Urothelium cell line (cell line): ENCODE results near the gene EGFL7.
A peak's percentile ranks its signal among the peaks of the same experiment; 100 is the strongest.

Experiments used
- DNase-seq: peaks from one replicate; pipeline ENCODE4 v3.0.0; 2011; ENCODE audit warnings: low spot score, mixed read lengths
- FAIRE-seq: peaks from 2 replicates; lab custom pipeline; 2011; peaks lifted over from hg19 to GRCh38; lab: Jason Lieb, UNC

EGFL7 gene

DNA sequence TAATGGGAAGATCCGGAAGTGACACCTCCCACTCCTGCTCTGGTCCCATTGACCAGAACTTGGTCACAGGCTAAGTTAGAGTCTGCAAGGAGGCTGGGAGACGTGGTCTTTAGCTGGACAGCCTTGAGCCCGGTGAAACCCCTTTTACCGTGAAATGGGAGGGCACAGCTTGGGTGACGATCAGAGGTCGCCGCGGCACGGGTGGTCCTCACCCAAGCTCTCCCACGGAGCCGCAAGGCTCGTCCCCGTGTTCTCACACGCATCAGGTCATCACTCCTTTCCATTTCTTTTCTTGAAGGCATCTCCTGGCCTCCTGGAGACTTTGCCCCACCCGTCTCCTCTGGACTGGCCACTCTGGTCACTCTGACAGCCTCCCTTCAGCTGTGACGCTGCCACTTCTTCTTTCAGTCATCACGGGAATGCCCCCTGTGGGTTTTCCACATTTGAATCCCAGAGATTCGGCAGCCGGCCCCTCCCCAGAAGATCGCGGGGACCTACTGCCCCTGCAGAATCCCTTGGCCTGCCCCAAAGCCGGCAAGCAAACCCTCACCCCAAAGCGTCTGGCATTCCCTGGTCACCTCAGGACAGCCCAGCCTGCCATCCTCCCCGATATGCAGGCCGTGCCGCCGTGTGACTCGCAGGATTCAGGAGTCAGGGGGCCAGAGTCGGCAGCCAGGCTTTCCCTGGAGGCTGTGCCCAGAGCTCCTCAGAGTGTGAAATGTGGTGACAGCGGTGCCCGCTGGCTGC is 18.9 kb upstream of the EGFL7 start:
- FAIRE-seq (no peak), DNase-seq (no peak)

DNA sequence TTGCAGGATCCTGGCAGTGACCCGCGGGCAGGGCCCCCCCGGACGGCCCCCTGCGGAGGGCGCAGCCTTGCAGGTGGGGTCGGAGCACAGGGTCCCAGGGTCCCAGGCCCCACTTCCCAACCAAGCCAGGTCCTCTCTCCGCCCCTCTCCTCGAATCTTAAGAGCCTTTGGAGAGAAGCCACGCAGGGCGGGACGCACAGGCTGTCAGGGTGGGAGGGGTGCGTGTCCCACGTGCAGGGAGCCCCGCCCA is 18.4 kb upstream of the EGFL7 start:
- FAIRE-seq (no peak), DNase-seq (no peak)

DNA sequence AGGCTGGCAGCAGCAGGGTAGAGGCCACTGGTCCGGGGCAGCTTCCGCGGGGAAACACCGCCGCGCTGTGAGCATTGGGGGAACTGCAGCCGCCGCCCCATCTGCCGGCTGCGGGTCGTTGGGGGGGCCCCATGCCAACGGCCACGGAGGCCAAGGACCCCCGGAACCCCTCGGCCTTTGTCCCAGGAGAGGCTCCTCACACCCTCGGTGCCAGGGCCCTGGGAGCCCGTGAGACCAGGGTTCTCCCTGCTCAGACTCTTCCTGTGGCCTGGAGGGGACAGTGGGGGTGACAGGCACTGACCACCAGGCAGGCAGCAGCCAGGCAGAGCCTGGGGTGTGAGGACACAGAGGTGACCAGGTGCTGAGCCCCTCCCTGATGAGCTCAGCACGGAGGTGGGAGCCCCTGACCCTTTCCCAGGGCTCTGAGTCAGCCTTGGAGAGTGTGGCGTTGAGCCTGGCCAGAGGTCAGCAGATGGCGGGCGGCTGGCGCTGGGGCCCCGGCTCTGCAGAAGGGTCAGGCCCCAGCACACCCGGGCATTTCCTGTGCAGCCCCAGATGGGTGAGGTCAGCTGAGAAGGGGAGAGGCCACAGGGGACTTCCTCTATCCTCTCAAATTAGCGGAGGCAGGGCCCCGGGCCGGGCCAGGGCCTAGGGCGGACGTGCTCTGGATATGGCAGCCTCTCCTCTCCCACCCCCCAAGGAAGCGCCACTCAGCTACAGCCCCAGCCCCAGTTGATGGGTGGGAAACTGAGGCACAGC is 17.9 kb upstream of the EGFL7 start:
- DNase-seq (peak; percentile 89), FAIRE-seq (no peak)

DNA sequence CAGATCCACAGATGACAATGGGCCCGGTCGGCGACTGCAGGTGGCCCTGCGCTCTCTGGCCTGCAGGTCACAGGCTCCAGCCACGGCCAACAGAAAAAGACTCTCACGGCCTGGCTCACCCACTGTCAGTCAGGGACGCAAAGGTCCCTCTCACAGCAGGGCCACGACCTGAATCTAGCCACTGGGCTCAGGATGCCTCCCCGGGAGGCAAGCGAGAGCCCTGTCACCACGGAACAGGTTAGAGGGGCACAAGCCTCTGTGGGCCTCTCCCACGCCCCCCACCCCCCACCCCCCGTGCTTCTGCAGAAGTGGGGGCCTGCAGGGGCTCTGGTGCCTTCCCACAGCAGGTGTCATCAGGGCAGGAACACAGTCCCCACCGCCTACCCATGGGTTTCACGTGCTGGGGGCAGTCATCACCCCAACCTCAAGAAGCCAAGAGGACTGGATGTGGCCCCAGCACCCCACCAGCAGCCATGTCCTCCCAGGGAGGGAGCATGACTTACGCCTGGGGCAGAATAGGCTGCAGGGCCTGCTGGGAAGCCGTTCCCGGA is 17.3 kb upstream of the EGFL7 start:
- DNase-seq (no peak), FAIRE-seq (no peak)

GRCh38 chr9:136645903-136646754 is 16.6 kb upstream of the EGFL7 start:
- no peak for FAIRE-seq
- DNase-seq = no peak

DNA sequence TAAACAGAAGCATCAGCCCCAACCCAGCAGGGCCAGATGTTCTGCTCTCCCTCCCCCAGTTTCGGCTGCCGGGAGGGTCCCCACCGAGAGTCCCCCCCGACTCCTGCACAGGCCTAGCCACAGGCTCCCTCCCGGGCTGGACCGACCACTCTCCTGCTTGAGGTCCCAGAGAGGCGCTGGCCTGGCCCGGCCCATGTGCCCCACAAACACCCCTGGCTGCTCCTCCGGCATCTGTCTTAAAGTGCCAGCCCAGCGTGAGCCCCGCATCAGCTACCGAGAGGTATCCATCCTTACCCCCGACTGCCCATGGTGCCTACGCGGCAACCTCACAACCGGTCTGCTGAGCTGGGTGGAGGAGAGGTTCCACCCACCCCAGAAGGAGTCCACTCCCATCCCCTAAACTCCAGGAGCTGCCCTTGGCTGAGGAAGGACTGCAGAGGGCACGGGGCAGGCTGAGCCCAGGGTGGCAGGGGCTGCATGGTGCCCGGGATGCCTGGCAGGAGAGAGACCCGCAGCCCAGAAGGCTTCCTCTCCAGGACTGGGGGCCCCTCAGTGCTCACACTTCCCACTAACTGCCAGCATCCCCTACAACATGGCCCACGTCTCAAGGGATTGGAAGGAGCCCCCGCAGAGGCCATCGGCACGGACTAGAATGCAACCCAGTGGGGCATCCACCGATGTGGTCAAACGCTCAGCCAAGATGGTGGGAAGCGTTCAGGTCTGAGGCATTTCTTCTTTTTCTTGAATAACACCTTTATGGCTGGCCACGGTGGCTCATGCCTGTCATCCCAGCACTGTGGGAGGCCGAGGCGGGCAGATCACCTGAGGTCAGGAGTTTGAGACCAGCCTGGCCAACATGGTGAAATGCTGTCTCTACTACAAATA is 15.6 kb upstream of the EGFL7 start:
- DNase-seq (no peak), FAIRE-seq (no peak)

DNA sequence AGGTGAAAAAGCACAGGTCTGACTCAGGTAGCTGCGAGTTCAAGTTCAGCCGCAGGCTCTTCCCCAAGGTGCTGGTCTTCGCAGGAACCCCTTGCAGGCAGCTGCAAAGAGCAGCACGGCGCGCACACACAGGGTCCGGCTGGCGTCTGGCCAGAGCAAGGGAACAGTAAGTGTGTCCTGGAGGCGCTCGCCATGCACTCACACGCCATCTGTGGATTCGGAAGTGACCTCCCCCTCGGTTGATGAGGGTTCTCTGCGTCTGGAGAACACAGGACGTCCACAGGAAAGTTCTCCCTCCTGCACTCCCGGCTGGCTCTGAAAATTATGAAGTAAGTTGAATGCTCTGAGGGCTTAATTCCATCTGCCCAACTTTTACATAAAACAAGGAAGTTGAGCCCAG is 14.0 kb upstream of the EGFL7 start:
- FAIRE-seq (no peak), DNase-seq (no peak)

GRCh38 chr9:136650021-136650420 is 12.7 kb upstream of the EGFL7 start:
- no peak for DNase-seq

DNA sequence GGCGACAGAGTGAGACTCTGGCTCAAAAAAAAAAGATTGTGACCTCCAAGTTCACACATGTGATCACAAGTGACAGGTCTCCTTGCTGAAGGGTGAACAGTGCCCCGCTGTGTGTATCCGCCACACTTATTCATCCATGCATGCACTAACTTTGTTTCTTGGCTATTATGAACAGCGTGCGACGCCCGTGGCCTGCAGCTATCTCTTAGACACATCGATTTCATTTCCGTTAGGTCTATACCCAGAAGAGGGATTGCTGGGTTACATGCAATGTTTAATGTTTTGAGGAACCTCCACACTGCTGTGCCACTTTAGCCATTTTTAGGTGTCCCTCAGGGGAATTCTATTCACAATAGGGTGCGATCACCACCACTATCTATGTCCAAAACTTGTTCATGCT is 12.1 kb upstream of the EGFL7 start:
- no peak for DNase-seq
- no peak for FAIRE-seq

More at GRCh38 chr9:136650021-136650420, 12.7 kb upstream of the EGFL7 start:
- no peak for FAIRE-seq

GRCh38 chr9:136651860-136652259 is 10.9 kb upstream of the EGFL7 start:
- no peak for FAIRE-seq
- DNase-seq = no peak

DNA sequence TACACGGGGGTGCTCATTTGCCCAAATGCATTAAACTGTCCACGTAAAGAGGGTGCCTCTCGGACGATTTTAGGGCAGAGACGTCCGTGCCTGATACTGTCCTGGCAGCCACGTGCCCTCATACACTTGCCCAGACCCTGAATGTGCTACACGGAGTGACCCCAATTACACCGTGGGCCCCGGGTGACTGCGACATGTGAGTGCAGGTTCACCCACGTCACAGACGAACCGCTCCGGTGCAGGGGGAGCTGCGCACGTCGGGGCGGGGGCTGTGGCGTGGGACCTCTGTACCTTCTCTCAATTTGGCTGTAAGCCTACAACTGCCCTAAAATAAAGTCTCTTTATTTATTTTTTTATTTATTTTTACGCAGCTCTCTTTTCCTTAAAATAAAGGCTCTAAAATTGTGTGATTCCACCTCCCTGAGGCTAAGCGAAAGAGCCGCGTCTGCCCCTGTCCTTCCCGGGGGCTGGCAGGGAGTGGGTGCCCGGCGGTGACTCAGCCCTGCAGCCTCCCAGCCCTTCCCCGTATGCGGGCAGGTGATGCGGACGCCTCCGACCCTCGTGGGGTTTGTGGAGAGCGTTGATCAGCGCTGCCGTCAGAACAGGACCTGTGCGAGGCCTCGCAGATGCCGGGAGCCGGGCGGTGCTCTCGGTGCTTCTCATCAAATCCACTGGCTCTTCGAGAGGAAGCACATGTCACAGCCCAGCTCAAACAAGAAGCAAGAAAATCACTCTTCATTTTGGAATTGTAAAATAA is 9.2 kb upstream of the EGFL7 start:
- DNase-seq (no peak), FAIRE-seq (no peak)

- no peak for DNase-seq
- FAIRE-seq = no peak
These were observed 7.7 kb upstream of the EGFL7 start for GRCh38 chr9:136654820-136655535.

DNA sequence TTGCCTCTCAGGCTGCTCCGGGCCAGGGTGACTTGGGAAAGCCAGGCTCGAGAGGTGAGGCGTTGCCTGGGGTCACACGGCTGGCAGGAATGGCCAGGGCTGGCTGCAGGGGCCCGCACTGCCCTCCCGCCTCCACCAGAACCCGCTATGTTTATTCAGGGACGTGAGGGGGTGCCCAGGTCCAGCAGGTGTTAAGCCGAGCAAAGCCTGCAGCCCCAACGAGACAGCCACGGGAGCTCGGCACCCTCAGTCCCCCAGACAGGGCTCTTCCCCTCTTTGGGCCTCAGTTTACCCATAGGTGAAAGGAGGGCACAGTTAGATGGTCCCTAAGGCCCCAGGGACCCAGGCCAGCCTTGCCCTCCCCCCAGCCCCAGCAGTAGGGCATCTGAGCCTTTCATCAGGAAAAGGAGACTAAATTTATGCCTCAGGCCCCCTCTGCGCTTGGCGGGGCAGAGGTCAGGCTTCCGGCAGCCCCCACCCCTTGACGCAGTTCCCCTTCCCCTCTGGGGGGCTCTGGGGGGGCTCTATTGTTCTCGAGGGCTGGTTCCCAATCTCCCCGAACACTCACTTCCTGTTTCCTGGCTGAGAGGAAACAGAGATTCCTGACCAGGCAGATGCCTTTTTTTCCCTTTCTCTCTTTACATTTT is 7.1 kb upstream of the EGFL7 start:
- DNase-seq (no peak), FAIRE-seq (no peak)

DNA sequence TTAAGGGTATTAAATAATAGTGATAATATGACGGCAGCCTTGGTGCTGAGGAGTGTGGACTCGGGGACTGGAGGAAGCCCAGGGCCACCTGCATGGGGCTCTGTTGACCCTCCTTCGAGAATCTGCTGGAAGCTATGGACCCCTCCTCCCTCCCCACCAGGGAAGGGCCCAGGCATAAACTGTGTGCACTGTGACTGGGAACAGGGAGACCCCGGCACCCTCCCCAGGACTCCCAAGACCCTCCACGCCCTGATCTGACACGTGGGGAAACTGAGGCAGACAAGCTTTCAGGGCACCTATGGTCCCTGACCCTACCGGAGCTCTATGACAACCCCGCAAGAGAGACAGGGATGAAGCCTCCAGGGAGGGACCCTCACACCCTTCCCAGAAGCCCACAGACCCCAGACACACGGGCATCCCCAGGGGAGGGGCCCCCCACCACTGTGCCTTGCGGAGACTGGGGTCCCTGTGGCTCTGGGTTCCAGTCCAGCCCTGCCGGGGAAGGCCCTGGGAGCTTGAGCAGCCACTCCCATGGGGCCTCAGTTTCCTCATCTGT is 6.5 kb upstream of the EGFL7 start:
- no peak for DNase-seq
- no peak for FAIRE-seq

DNA sequence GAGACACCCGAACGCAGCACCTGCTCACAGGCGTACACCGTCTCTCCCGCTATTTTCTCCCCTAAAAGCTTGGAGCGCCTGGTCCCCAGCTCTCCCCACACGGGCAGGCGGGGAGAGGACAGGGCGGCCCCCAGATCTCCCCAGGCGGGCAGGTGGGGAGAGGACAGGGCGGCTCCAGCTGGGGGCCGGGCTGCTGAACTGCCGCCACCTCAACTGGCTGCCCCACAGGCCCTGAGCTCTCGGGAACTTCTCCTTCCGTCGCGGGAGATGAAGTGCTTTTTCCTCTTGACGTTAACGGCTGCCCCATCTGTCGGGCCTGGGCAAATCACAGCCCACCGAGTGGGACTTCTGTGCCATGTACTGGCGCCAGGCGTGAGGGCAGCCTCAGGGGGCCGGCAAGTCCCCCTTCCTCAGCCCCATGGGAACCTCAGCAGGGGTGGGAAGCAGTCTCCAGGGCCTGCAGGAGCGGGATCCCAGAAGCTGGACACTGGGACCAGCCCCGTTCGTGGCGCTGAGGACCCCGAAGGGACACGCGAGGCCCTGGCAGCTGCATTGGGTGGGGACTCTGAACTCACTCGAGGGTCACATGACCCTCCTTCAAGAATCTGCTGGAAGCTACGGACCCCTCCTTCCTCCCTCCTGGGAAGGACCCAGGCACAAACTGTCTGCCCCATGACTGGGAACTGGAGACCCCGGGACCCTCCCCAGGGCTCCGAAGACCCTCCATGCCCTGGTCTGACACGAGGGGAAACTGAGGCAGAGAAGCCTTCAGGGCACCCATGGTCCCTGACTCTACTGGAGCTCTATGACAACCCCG is 5.7 kb upstream of the EGFL7 start:
- DNase-seq = no peak
- no peak for FAIRE-seq

- DNase-seq (no peak), FAIRE-seq (no peak)
These were observed 4.5 kb upstream of the EGFL7 start for GRCh38 chr9:136657974-136658848.
